ENCODE data around the gene MSMO1.

- TF ChIP-seq, protein P1, sequence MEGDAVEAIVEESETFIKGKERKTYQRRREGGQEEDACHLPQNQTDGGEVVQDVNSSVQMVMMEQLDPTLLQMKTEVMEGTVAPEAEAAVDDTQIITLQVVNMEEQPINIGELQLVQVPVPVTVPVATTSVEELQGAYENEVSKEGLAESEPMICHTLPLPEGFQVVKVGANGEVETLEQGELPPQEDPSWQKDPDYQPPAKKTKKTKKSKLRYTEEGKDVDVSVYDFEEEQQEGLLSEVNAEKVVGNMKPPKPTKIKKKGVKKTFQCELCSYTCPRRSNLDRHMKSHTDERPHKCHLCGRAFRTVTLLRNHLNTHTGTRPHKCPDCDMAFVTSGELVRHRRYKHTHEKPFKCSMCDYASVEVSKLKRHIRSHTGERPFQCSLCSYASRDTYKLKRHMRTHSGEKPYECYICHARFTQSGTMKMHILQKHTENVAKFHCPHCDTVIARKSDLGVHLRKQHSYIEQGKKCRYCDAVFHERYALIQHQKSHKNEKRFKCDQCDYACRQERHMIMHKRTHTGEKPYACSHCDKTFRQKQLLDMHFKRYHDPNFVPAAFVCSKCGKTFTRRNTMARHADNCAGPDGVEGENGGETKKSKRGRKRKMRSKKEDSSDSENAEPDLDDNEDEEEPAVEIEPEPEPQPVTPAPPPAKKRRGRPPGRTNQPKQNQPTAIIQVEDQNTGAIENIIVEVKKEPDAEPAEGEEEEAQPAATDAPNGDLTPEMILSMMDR (IDR thresholded peaks at IDR 0.05; ENCODE audit: control extremely low read depth in 1 of 3, insufficient read depth in 1 of 3, low read depth in 1 of 3, low read length in 3 of 3), result no peak
- TF ChIP-seq ATF2 (IDR thresholded peaks at IDR 0.05; ENCODE audit: low read length) (no peak), SIN3A (conservative IDR thresholded peaks at IDR 0.05 in 1 of 2, IDR thresholded peaks at IDR 0.05 in 1 of 2; ENCODE audit: low read depth in 1 of 2, low read length in 2 of 2) (no peak), MAFK (IDR thresholded peaks at IDR 0.05; ENCODE audit: low read depth, low read length) (no peak), POLR2A (IDR thresholded peaks at IDR 0.05; ENCODE audit: control extremely low read depth in 1 of 2, low read depth in 2 of 2, low read length in 2 of 2) (no peak), POLR2AphosphoS5 (IDR thresholded peaks at IDR 0.05; ENCODE audit: low read depth, low read length) (no peak), FOSL1 (IDR thresholded peaks at IDR 0.05; ENCODE audit: insufficient read depth, low read depth, low read length) (no peak), JUN (IDR thresholded peaks at IDR 0.05; ENCODE audit: low read depth, low read length) (no peak), RFX5 (IDR thresholded peaks at IDR 0.05; ENCODE audit: borderline replicate concordance, low read depth, low read length) (no peak), TCF12 (IDR thresholded peaks at IDR 0.05; ENCODE audit: low read depth, low read length) (no peak), RAD21 (IDR thresholded peaks at IDR 0.05 in 1 of 2, conservative IDR thresholded peaks at IDR 0.05 in 1 of 2; ENCODE audit: low read depth in 2 of 2, low read length in 2 of 2) (no peak)
Observed at GRCh38 chr4:165319509-165319908, 8.0 kb upstream of the MSMO1 start.
